Activated CD8-positive, alpha-beta memory T cell treated with anti-CD3 and anti-CD28 coated beads for 24 hours (primary cell): ENCODE results near the gene RABEP1.
"Not testable (repeated sequence)": the region's sequence is repeated elsewhere in the genome, so short reads cannot be mapped to it uniquely, and the experiment has no call there.

Source experiments
- DNase-seq: peaks from one replicate; pipeline ENCODE4 v3.0.0-alpha.2; 2020

The RABEP1 gene

DNA sequence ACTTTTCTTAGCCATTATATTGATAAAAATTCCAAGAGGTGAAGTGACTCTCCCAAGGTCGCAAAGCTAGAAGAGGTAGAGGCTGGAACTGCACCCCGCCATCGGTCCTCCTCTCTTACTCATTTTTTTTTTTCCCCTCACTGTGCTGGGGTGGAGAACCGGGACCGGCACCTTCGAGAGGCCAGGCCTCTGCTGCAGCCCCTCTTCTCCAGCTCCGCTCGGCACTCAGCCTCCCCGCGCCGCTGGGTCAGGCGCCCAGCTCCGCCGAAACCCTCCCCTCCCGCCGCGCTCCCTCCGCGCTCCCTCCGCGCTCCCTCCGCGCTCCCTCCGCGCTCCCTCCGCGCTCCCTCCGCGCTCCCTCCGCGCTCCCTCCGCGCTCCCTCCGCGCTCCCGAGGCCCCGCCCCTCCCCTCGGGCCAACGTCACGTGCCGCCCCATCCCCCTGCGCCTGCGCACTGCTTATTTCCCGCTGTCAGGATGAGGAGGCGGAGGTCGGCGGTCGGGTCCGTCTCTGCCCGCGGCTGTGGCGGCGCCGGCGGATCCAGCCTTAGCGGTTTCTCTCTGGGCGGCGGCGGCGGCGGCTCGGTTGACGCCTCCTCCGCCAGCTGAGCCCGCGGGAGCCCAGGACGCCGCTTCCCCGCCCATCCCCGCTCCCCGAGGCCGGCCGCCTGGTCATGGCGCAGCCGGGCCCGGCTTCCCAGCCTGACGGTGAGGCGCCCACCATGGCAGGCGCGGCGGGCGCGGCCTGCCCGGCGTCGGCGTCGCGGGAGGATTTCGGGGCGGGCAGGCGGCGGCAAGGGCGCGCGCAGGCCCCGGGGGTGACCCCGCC, at the start of gene RABEP1:
Gene RABEP1 (plus strand): TSS at position 471 of the 828 bp plus-strand sequence. CDS start 203 bp downstream, at position 674.
- peak; percentile 96 for DNase-seq

- not testable (repeated sequence) for DNase-seq
Observed at GRCh38 chr17:5233492-5233891, 48.6 kb upstream of the RABEP1 start.

DNA sequence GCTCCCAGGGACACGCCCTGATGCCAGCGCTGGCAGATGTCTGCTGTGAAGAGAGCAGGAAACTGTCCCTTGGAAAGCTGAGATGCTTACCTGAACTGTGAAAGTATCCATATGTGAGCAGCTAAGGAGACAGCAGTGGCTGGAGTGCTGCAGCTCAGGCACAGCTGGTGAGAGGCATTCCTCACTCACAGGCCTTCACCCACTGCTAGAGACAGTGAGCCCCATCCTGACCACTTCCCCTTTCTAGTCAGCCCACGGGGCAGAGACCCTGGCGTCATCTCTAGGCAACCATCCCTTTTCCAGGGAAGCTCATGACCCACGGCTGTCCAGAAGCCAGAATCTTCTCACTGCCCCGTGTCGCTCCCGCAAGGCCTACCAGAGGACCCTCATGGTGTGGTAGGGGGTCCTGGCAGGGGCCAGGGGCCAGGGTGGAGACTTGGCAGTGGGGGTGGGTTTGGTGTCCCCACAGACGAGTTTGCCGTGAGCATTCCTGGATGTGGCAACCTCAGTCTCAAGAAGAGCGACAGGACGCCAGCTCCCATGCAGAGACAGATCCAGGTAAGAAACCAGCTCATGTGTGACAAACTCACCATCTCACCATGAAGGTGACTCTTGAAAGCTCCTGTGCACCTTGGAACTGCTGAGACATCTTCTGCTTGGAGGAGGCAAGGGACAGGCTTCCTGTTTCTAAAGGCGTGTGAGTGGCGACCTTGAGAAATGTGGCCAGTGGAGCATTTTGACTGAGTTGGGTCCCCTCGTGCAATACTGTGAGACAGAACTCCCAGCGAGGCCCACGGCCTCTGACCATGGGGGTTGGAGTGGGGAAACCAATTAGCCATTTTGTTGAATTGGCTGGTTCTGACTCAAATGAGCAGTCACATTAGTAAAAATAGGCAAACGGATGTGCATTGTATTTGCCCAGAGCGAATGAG, 47.2 kb upstream of the RABEP1 start, which contains the start of gene SCIMP:
Gene SCIMP (minus strand): TSS at position 216 of the 932 bp plus-strand sequence. CDS start 105 bp downstream, at position 111.
- DNase-seq = no peak

DNA sequence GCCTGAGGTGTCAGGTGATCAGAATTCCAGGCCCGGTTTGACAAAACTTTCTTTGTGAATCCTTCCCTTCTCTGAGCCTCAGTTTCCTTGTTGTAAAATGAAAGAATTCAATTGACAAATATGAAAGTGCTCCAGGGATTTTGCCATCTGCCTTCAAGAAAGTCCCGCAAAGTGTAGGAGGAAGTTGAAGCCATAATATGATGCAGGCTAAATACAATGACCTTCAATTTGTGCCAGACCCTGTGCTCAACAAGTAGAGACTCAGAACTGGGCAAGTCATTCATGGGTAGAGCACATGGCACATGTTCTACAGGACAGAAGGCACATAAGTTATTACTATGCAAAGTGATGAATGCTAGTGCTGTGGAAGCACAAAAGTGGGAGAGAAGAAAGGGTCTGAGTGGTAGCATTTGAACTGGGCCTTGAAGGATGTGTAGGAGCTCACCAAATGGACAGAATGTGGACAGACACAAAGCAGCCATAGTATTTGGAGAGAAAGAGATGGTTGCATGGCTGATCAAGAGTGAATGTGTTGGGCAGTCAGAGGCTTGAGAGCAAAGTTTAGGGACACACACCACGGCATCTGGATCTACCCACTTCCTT, 45.0 kb upstream of the RABEP1 start:
- no peak for DNase-seq

- DNase-seq = peak; percentile 76
Observed at GRCh38 chr17:5237541-5238016, 44.5 kb upstream of the RABEP1 start.

- DNase-seq = no peak
Observed at GRCh38 chr17:5238333-5238732, 43.8 kb upstream of the RABEP1 start.

DNA sequence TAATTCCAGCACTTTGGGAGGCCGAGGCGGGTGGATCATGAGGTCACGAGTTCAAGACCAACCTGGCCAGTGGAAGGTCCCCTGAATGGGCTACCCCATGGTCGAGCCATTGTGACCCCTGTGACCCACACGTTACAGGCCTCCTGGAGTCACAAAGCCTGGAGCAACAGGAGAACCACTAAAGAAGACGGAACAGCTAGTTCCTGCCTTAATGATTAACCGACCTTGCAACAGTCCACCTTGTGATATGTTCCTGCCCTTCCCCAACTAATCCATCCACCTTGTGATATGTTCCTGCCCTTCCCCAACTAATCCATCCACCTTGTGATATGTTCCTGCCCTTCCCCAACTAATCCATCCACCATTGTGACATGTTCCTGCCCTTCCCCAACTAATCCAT, 42.3 kb upstream of the RABEP1 start:
- DNase-seq = not testable (repeated sequence)

DNA sequence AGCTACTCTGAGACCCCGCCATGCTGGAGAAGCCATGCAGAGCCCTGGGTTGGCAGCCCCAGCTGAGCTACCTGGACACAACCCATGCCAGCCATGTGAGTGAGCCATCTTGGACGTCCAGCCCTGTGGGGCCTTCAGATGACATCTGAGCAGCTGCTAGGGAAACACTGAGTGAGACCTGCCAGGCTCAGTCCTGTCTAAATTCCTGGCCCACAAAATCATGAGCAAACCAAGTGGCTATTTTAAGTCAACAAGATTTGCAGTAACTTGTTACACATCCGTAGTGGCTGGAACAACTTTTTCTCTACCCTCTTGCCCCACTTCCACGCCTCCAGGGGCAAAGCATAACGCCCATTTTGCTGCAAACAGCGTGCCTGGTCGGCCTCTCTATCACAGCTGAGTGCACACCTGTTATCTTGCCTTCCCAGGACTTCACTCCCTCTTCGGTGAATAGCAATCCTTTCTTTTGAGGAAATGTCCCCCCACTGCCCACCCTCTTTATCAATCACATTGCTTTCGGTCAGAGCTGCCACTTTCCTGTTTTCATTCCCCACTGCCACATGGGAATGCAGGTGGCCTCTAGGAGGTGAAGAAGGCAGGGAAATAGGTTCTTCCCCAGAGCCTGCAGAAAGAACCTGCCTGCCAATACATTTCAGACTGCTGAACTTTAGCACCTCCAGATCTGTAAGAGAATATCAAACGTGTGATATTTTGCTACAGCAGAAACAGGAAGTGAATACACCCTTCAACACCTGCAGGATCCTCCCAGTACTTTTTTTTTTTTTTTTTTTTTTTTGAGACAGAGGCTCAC, 40.0 kb upstream of the RABEP1 start:
- peak; percentile 64 for DNase-seq

GRCh38 chr17:5247621-5248020, 34.5 kb upstream of the RABEP1 start:
- DNase-seq = no peak

- DNase-seq = no peak
Observed at GRCh38 chr17:5248821-5249479, 33.1 kb upstream of the RABEP1 start.

DNA sequence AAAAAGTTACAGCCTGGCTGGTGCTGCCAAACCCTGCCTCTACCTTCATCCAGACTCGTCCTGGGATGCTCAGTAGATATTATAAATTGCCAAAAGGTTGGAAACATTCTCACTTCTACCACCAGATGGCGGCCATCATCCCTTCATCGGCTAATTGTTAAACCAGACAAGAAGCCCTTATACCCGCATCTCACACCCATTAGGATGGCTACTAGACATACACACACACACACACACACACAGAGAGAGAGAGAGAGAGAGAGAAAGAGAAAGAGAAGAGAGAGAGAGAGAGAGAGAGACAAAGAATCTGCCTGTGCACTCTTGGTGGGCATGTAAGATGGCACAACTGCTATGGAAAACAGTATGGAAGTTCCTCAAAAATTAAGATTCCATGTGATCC, 32.5 kb upstream of the RABEP1 start:
- peak; percentile 73 for DNase-seq

- DNase-seq = no peak
Observed at GRCh38 chr17:5254414-5254813, 27.7 kb upstream of the RABEP1 start.

DNA sequence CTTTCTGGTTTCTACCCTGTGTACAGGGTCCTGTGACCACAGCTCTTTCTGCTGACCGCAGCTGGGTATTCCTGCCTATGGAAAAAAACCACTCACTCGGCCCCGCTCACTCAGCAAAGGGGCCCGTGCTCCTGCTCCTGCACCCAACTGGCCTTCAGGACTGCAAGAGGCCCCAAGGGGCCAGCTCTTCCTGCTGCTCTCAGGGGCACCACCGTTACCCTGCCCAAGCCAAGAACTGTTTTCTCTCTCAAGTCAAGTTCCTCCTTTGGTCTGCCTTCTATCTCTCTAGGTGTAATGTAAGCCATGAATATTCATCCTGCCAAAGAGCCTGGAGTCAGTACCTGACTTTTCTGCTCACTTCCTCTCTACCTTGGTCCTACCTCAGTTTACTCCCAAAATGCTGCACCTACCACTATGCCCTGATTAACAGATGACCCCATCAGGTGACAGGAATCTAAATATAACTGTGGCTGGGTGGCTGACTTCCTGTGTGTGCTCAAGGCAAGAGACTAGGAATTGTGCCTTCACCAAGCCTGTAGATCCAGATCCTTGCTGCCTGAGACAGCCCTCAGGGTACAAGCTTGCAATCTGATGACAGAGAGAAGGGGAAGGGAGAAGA, 27.1 kb upstream of the RABEP1 start:
- no peak for DNase-seq

DNA sequence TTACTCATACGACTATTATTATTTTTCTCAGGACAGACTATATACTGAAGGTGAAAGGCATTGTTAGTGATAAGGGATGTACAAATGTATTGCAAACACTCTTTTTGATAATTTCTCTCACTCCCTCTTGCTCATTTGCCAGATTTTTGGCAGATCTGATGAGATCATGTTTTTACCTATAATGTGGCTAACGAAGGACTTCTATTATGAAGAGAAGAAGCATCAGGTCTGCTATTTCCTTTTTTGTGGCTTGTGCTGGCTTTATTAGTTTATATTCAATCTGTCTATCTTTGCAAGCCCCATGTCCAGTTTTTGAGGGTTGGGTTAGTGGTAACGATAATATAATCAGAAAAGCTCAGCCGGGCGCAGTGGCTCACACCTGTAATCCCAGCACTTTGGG, 25.0 kb upstream of the RABEP1 start:
- DNase-seq = no peak

DNA sequence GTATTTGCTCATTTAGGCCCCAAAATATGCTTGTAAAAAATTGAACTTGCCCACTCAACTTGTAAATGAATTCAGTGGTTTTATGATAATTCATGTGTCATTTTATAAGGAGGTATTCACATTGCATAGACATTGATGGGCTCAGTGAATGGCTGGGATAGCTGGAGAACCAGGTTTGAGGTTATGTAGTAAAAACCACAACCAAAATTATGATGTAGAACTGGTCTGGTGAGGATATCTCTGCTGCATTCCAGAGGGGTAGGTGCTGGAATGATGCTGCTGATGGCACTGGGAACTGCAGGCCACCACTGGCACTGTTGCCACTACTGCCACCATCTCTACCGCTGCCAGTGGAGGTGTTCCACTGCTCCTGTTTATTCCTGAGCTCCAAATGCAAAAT, 21.5 kb upstream of the RABEP1 start:
- no peak for DNase-seq

- DNase-seq = no peak
Observed at GRCh38 chr17:5262416-5262991, 19.6 kb upstream of the RABEP1 start.

DNA sequence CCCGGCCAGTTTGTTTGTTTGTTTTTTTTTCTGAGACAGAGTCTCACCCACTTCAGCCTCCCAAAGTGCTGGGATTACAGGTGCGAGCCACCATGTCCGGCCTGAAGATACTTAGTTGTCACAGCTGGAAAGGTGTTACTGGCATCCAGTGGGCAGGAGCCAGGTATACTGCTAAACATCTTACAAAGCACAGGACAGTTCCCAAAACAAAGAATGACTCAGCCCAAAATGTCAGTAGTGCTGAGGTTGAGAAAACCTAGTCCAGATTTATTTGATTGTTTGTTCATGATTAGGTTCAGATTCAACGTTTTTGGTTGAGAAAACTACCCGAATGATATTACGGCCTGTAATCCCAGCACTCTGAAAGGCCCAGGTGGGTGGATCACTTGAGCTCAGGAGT, 18.6 kb upstream of the RABEP1 start:
- no peak for DNase-seq

DNA sequence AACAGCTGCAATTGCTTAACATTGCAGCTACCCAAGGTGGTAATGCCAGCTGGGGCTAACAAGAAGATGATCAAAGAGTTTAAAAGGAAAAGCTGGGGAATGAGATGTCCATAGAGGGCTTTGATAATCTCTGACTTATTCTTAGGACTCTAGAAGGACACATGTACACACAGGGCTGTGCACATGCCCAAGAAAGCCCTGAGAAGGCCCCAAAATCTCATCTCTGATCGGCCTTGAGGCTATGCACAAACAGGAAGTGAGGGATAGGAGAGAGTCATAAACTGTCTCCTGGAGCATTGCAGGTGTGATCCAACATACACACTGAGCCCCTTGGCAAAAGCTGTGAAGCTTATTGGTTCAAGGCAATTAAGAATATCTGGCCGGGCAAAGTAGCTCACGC, 17.2 kb upstream of the RABEP1 start:
- DNase-seq = no peak

DNA sequence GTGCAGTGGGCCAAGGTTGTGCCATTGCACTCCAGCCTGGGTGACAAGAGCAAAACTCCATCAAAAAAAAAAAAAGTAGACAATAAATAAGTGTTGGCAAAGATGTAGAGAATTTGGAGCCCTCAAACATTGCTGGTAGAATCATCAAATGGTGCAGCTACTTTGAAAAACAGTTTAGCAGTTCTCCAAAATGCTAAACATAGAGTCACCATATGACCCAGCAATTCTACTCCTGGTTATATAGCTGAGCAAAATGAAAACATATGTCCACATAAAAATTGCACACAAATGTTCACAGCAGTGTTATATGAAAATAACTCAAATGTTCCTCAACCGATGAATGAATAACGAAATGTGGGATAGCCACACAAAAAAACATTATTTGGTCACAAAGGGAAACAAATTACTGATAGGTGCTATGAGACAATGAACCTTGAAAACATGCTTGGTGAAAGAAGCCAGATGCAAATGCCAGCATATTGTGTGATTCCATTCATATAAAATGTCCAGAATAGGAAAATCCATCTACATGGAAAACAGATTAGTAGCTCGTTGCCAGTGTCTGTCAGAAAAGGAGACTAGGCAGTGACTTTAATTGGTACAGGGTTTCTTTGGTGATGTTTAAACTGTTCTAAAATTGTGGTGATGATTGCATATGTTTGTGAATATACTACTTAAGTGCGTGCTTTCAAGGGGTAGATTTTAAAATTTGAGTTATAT, 12.7 kb upstream of the RABEP1 start:
- DNase-seq = no peak

DNA sequence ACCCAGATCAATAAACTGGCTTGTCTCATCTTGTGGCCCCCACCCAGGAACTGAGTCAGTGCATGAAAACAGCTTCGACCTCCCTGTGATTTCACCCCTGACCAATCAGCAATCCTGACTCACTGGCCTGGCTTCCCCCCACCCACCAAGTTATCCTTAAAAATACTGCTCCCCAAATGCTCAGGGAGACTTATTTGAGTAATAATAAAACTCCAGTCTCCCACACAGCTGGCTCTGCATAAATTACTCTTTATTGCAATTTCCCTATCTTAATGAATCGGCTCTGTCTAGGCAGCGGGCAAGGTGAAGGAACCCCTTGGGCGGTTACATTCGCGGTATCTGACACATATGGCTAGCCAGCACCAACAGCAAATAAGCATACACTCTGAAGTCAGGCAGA, 9.8 kb upstream of the RABEP1 start:
- DNase-seq = no peak
